Esophagus squamous epithelium (tissue), 4 donors: ENCODE results near the gene CDK11A.

Experiments
- CTCF ChIP-seq, 6 experiments: fragments of 450-650 bp in 4 of 6; fragments of 200-600 bp in 2 of 6; sonication (generic) in 2 of 6; IDR thresholded peaks; one replicate each; pipeline ENCODE4 v1.5.1; 2016 to 2019; ENCODE audit warnings: antibody characterized with exemption in 6 of 6, mild to moderate bottlenecking in 4 of 6, moderate library complexity in 4 of 6
- POLR2A ChIP-seq, 4 donors: fragments of 450-650 bp; IDR thresholded peaks; one replicate each; pipeline ENCODE4 v1.6.1; 2017; ENCODE audit warnings: antibody characterized with exemption in 4 of 4, mild to moderate bottlenecking in 4 of 4, moderate library complexity in 3 of 4

- TF ChIP-seq CTCF (IDR thresholded peaks at IDR 0.05) (no peak), POLR2A (IDR thresholded peaks at IDR 0.05) (no peak)
These were observed 59.0 kb downstream of the CDK11A start for GRCh38 chr1:1664941-1665814.
